Uterus (tissue), 2 donors: ENCODE data around the gene UTP25.

Source experiments
- CTCF ChIP-seq, 4 experiments: fragments of 200-600 bp in 2 of 4; fragments of 450-650 bp in 2 of 4; sonication (generic) in 2 of 4; IDR thresholded peaks; one replicate each; pipeline ENCODE4 v1.5.1; 2016 to 2019; ENCODE audit warnings: antibody characterized with exemption in 4 of 4, mild to moderate bottlenecking in 2 of 4, moderate library complexity in 1 of 4
- POLR2A ChIP-seq, 2 donors: fragments of 450-650 bp; IDR thresholded peaks; one replicate each; pipeline ENCODE4 v1.6.1; 2016; ENCODE audit warnings: antibody characterized with exemption in 2 of 2, mild to moderate bottlenecking in 1 of 2, moderate library complexity in 1 of 2

DNA sequence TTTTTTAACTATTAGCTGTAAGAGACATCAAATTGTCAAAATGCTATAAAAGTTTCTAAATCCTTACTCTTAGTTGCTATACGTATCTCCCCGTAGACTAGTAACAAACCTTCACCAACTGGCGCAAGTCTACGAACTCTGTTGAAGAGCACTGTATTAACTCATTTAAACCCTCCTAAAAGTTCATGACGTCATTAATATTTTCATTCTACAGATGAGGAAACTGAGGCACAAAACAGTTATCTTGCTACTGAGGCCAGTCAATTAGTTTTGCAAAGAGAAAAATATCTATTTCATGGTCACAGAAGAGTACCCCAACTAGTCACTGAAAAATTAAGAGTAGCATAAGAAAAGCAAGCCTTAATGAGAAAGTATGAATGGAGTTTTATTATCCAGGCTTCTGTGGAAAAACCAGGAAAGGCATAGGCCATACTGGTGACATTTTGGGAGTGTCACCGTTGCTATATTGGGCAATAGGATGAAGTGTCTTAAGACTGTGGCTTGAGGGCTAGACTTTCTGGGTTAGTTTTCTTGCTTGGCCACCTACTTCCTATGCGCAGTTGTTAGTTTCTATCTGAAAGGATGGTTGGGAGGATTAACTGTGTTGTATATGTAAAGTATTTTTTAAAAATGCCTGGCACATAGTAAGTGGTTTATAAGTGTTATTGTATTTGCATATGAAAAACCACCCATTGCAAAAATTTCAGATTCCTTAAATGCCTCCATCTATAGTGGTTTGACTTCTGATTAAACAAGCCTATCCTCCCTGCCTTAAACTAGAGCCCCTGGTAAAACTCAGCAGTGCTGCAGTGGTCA lies 57.8 kb downstream of the UTP25 start:
- no peak for TF ChIP-seq CTCF (IDR thresholded peaks at IDR 0.05)
- no peak for TF ChIP-seq POLR2A (IDR thresholded peaks at IDR 0.05)
